ENCODE results near the gene TEX11.
"Not testable (repeated sequence)": the region's sequence is repeated elsewhere in the genome, so short reads cannot be mapped to it uniquely, and the experiment has no call there.

TEX11 gene

DNA sequence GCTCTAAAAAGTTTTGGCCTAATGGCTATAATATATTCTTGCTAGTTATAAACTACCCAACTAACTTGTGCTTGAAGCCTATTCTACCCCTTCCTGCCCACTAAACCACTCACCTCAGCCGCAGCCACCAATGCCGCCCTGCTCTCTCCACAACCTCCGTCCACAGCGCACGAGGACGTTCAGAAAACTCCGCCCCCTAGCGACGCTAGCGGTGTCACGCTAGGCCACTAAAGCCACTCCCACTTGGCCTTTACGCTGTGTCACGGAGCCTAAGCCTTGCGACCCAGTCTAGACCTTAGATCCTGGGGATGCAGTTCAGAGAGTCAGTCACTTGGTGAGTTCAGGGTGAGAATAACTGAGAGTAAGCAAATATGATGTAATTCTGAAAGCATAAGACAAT lies at the start of gene TEX11:
TEX11 (minus strand) TSS at position 171 of the 400 bp plus-strand sequence. CDS start 922 bp downstream, outside the sequence.
- no peak for DNase-seq

- DNase-seq = no peak
Measured at GRCh38 chrX:70954871-70955270, 46.4 kb upstream of the TEX11 start.

- DNase-seq = no peak
Measured at GRCh38 chrX:70924294-70924911, 15.9 kb upstream of the TEX11 start.

DNA sequence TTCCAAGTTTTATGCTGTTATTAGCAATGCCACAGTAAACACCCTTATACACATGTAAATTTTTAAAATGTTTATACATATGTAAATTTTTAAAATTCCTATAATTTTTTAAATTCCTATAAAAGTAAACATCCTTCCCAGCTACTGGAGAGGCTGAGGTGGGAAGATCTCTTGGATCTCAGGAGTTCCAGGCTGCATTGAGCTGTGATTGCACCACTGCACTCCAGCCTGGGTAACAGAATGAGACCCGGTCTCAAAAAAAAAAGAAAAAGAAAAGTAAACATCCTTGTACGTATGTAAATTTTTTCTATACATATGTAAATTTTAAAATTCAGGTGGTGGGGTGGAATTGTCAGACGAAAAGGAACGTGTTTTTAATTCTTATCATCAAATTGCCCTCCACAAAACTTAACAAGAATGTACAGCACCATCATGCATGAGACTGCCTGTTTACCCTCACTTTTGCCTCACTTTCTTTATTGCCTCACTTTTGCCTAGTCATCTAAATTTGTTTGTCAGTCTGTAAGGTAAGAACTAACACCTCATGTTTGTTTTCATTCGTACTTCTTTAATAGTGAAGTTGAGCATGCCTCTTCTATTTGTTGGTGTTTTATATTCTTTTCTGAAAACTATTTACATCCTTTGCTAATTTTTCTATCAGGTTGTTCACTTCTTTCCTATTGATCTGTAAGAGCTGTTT lies 14.4 kb upstream of the TEX11 start:
- DNase-seq = no peak

GRCh38 chrX:70921709-70922352 lies 13.3 kb upstream of the TEX11 start:
- no peak for DNase-seq

DNA sequence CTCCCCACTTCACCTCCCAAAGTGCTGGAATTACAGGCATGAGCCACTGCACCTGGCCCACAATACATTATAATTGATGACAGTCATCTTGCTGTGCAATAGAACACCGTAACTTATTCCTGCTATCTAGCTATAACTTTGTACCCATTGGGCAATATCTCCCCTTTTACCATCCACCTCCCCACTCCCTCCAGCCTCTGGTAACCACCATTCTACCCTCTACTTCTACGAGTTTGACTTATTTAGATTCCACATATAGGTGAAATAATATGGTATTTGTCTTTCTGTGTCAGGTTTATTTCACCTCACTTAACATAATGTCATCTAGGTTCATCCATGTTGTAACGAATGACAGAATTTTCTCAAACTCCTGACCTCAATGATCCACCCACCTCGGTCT lies 8.2 kb upstream of the TEX11 start:
- DNase-seq = no peak

- DNase-seq = no peak
Measured at GRCh38 chrX:70907900-70908299, 611 bp downstream of the TEX11 start.

GRCh38 chrX:70901465-70901864 lies 7.0 kb downstream of the TEX11 start:
- no peak for DNase-seq

- DNase-seq = not testable (repeated sequence)
Measured at GRCh38 chrX:70890441-70890840, 18.1 kb downstream of the TEX11 start.

GRCh38 chrX:70878902-70879301 lies 29.6 kb downstream of the TEX11 start:
- DNase-seq = no peak

GRCh38 chrX:70852294-70852693 lies 56.2 kb downstream of the TEX11 start:
- no peak for DNase-seq

- not testable (repeated sequence) for DNase-seq
Measured at GRCh38 chrX:70844081-70844480, 64.4 kb downstream of the TEX11 start.

GRCh38 chrX:70843620-70844019 lies 64.9 kb downstream of the TEX11 start:
- not testable (repeated sequence) for DNase-seq

- DNase-seq = no peak
Measured at GRCh38 chrX:70834589-70834988, 73.9 kb downstream of the TEX11 start.

DNA sequence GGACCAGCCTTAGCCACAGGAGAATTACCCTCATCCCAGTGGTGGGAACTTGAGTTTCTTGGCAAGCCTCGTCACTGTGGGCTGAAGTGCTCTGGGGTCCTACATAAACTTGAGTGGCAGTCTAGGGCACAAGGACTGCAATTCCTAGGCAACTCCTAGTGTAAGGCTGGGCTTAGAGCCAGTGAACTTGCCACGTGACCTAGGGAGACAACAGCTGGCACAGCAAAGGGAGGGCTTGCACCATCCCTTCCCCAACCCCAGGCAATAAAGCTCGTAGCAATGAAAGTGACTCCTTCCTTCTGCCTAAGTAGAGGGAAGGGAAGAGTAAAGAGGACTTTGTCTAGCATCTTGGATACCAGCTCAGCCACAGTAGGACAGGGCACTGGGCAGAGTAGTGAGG lies 81.8 kb downstream of the TEX11 start:
- DNase-seq = no peak

- DNase-seq = no peak
Measured at GRCh38 chrX:70825366-70825765, 83.1 kb downstream of the TEX11 start.

DNA sequence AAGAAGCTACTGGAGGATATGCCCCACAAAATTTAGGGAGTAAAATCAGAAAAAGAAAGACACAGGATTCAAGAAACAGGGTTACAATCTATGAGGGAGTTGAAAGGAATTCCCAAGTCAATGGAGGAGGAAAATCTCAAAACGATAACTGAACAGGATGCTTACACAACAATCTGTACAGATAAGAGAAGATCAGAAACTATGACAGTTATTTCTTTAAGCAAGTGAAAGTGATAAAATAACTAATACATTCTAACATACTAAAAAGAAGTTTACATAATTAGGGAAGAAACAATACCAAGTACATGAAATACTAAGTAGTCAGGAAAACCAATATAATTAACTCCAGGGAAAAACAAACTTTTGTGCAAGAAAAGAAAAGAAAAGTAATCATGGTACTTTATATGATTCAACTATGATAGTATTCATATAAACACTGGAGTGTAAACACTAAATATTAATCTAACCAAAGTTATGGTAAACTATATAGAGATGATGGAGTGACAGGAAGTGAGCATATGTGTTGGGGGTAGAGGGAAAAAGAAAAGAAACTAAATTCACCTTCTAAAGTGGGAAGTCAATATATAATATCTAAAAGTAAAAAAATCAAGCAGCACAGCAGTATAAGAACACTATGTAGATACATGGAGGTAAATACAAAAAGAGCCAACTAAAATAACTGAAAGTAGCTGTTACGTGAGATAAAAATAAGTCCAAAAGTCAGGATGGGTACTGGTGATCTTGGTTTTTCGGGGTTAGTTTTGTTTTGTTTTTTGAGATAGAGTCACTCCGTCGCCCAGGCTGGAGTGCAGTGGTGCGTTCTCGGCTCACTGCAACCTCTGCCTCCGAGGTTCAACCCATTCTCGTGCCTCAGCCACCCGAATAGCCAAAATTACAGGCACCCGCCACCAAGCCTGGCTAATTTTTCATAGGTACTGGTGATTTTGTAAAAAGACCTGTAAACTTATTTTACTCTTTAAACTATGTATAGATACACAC lies 99.3 kb downstream of the TEX11 start:
- no peak for DNase-seq

DNA sequence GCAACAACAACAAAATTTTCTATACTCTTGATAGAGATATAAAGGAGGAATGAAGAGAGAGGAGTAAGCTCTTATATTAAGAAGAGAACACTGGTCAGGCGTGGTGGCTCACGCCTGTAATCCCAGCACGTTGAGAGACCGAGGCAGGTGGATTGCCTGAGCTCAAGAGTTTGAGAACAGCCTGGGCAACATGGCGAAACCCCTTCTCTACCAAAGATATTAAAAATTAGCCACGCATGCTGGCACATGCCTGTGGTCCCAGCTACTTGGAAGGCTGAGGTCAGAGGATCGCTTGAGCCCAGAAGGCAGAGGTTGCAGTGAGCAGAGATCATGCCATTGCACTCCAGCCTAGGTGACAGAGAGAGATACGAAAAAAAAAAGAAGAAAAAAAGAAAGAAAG lies 102.4 kb downstream of the TEX11 start:
- DNase-seq = no peak

DNA sequence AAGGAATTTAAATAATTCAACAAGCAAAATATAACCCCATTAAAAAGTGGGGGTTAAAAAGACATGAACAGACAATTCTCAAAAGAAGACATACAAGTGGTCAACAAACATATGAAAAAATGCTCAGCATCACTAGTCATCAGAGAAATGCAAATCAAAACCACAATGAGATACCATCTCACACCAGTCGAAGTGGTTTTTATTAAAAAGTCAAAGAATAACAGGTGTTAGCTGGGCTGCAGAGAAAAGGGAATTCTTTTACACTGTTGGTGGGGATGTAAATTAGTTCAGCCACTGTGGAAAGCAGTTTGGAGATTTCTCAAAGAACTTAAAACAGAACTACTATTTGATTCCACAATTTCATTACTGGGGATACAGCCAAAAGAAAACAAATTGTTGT lies 111.8 kb downstream of the TEX11 start:
- DNase-seq = not testable (repeated sequence)

DNA sequence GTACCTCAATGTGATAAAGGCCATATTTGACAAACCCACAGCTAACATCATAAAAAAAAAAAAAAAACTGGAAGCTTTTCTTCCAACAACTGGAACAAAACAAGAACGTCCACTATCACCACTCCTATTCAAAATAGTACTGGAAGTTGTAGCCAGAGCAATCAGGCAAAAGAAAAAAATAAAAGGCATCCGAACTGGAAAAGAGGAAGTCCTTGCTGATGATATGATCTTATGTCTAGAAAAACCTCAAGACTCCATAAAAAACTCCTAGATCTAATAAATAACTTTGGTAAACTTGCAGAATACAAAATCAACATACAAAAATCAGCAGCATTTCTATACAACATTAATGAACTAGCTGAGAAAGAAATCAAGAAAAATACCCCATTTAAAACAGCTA lies 134.3 kb downstream of the TEX11 start:
- no peak for DNase-seq

DNA sequence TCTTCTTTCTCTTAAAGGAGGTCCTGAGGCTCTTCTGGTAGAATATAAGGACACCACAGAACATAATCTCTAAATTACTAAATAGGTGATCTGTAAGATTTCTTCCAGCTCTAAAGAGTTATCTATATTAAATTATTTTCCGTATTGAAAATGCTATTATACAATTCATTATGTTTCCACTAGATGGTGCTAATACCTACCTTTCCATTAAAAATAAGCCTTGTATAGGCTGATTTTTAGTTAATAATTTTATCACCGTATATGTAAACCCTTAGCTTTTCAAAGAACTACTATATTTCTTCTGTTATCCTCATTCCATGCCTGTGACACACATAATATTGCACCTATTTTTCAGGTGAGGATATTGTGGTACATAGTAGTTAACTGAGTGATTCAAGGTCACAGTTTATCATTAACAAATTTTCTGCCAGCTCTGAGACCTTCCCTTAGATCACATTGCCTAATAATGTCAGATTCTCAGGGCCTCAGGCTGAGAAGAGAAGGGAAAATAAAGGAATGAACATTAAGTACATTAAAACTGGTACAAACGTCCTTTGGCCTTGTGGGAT lies 138.8 kb downstream of the TEX11 start:
- DNase-seq = no peak

- no peak for DNase-seq
Measured at GRCh38 chrX:70762285-70762684, 146.2 kb downstream of the TEX11 start.

DNA sequence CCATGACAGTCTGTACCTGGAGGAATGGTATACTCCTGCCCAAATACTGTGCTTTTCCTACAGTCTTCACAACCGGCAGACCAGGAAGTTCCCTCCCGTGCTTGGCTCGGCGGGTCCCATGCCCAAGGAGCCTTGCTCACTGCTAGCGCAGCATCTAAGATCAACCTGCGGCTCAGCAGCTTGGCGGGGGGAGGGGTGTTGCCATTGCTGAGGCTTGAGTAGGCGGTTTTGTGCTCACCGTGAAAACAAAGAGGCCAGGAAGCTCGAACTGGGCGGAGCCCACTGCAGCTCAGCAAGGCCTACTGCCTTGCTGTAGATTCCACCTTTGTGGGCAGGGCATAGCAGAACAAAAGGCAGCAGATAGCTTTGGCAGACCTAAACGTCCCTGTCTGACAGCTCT lies 152.7 kb downstream of the TEX11 start:
- DNase-seq = no peak

All from NCI-H1048 (cell line).